Loucy (cell line): ENCODE data around the gene HGFAC.

Source experiments
- H2AFZ ChIP-seq: fragments of 200-600 bp; sonication (generic); 2 replicates; pipeline ENCODE4 v1.6.0; 2016; ENCODE audit warnings: antibody characterized with exemption, mild to moderate bottlenecking, low read length, moderate library complexity
- H3F3A ChIP-seq: fragments of 200-600 bp; 2 replicates; pipeline ENCODE4 v1.6.0; 2016; ENCODE audit warnings: antibody characterized with exemption, low read depth, mild to moderate bottlenecking
- H3K27me3 ChIP-seq: fragments of 200-600 bp; sonication (generic); 2 replicates; pipeline ENCODE4 v1.6.1; 2014; ENCODE audit warnings: low read length, mild to moderate bottlenecking; ENCODE audit not compliant: insufficient read depth, poor library complexity, severe bottlenecking
- H3K36me3 ChIP-seq: fragments of 200-600 bp; sonication (generic); 2 replicates; pipeline ENCODE4 v1.6.1; 2016; ENCODE audit warnings: low read length; ENCODE audit not compliant: insufficient read depth
- H3K4me1 ChIP-seq: fragments of 200-600 bp; sonication (generic); 2 replicates; pipeline ENCODE4 v1.5.1; 2014; ENCODE audit warnings: low read length, mild to moderate bottlenecking; ENCODE audit not compliant: insufficient read depth, poor library complexity, severe bottlenecking
- H3K4me2 ChIP-seq: fragments of 200-600 bp; sonication (generic); 2 replicates; pipeline ENCODE4 v1.6.0; 2014; ENCODE audit warnings: antibody characterized with exemption, low read length, low read depth, mild to moderate bottlenecking; ENCODE audit not compliant: poor library complexity, severe bottlenecking
- H3K4me3 ChIP-seq: fragments of 200-600 bp; sonication (generic); 2 replicates; pipeline ENCODE4 v1.5.1; 2014; ENCODE audit warnings: low read length, mild to moderate bottlenecking, mixed read lengths; ENCODE audit not compliant: poor library complexity, severe bottlenecking
- H3K79me2 ChIP-seq: fragments of 200-600 bp; sonication (generic); 2 replicates; pipeline ENCODE4 v1.6.1; 2014; ENCODE audit warnings: low read length; ENCODE audit not compliant: insufficient read depth
- H3K9ac ChIP-seq: fragments of 200-600 bp; sonication (generic); 2 replicates; pipeline ENCODE4 v1.6.0; 2014; ENCODE audit warnings: mild to moderate bottlenecking, low read depth, low read length, moderate library complexity; ENCODE audit not compliant: poor library complexity, severe bottlenecking
- H3K9me2 ChIP-seq: fragments of 200-600 bp; sonication (generic); replicated peaks from 2 replicates; pipeline ENCODE4 v1.6.1; 2016; ENCODE audit warnings: low read depth, low read length, mixed read lengths
- H3K9me3 ChIP-seq: fragments of 200-600 bp; sonication (generic); 2 replicates; pipeline ENCODE4 v1.6.1; 2014; ENCODE audit warnings: mild to moderate bottlenecking, antibody characterized with exemption, low read length, low read depth; ENCODE audit not compliant: insufficient read depth
- H4K20me1 ChIP-seq: fragments of 200-600 bp; sonication (generic); 2 replicates; pipeline ENCODE4 v1.6.0; 2014; ENCODE audit warnings: antibody characterized with exemption, low read length, mild to moderate bottlenecking; ENCODE audit not compliant: insufficient read depth, poor library complexity, severe bottlenecking
- EZH2phosphoT487 ChIP-seq: fragments of 200-600 bp; IDR thresholded peaks from 2 replicates; pipeline ENCODE4 v1.6.1; 2018; ENCODE audit warnings: antibody characterized with exemption, mild to moderate bottlenecking, moderate library complexity, borderline replicate concordance
- TF ChIP-seq, protein P1 (sequence below): fragments of 200-600 bp; sonication (generic); conservative IDR thresholded peaks from 2 replicates; pipeline ENCODE4 v1.5.1; 2014; ENCODE audit warnings: mild to moderate bottlenecking, antibody characterized with exemption, low read length

The HGFAC gene

DNA sequence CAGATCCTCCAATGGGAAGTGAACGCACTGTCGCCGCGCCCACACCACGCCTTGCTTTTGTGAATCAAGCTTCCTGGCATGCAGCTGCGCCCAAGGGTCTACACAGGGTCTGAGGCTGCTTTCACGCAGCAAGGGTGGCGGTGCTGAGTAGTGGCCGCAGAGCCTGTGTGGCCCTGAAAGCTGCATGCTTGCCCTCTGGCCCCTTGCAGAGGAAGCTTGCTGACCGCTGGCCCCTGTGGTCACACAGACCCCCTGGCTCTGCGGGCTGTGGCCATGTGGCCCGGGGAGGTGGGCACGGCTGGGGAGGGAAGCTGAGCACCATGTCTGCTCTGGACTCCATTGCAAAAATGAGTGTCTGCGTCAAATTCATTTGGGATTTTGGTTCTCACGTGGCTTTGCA lies 30.1 kb downstream of the HGFAC start:
- TF ChIP-seq, protein P1, sequence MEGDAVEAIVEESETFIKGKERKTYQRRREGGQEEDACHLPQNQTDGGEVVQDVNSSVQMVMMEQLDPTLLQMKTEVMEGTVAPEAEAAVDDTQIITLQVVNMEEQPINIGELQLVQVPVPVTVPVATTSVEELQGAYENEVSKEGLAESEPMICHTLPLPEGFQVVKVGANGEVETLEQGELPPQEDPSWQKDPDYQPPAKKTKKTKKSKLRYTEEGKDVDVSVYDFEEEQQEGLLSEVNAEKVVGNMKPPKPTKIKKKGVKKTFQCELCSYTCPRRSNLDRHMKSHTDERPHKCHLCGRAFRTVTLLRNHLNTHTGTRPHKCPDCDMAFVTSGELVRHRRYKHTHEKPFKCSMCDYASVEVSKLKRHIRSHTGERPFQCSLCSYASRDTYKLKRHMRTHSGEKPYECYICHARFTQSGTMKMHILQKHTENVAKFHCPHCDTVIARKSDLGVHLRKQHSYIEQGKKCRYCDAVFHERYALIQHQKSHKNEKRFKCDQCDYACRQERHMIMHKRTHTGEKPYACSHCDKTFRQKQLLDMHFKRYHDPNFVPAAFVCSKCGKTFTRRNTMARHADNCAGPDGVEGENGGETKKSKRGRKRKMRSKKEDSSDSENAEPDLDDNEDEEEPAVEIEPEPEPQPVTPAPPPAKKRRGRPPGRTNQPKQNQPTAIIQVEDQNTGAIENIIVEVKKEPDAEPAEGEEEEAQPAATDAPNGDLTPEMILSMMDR: no peak
- TF ChIP-seq EZH2phosphoT487: no peak
- H2AFZ ChIP-seq: no peak overlapping the region
- H3K4me3 ChIP-seq: no peak overlapping the region
- H3K9me2 ChIP-seq: no peaks in the 10 kb centered on the region
- no peaks in the 10 kb centered on the region for H3K79me2 ChIP-seq
- no peaks in the 10 kb centered on the region for H3K9me3 ChIP-seq
- no peaks in the 10 kb centered on the region for H3K4me1 ChIP-seq
- H3K9ac ChIP-seq: no peak overlapping the region
- no peak overlapping the region for H3K4me2 ChIP-seq
- H3F3A ChIP-seq: no peaks in the 10 kb centered on the region
- no peaks in the 10 kb centered on the region for H3K36me3 ChIP-seq
- no peaks in the 10 kb centered on the region for H4K20me1 ChIP-seq
- no peaks in the 10 kb centered on the region for H3K27me3 ChIP-seq

DNA sequence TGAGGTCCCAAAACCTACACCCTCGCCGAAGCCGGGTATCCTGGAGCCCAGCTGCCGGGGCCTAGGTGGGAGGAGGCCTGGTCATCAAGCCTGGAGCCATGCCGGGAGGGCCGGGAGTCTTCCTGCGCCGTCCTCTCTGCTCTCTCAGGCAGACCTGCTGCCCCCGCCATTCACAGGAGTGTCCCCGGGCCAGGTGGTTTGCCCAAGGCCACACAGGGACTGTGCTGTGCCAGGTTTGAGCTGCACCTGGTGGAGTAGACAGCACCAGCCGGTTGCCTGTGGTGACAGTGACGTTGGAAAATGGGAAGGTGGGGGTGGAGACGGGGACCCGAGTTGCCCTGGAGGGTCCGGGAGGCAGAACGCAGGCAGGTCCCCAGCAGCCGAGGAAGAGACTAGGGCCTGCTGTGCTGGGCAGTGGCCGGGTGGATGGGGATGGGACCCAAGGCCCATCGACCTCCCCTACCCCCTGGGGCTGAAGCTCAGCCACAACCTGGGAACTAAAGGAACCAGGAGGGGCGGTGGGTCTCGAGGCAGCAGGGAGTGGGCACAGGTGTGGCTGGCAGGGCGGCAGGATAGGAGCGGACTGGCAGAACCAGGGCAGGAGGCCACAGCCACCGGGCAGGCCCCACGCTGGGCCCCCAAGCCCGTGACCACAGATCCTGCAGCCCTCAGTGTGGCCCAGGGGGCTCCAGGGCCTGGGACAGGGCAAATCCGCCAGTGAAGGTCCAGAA lies 30.8 kb downstream of the HGFAC start:
- no peaks in the 10 kb centered on the region for H3K4me1 ChIP-seq
- H3K79me2 ChIP-seq: no peaks in the 10 kb centered on the region
- no peak overlapping the region for H3K4me3 ChIP-seq
- no peaks in the 10 kb centered on the region for H3F3A ChIP-seq
- H3K27me3 ChIP-seq: no peaks in the 10 kb centered on the region
- no peak for TF ChIP-seq EZH2phosphoT487
- TF ChIP-seq, protein P1: no peak
- H3K9ac ChIP-seq: no peak overlapping the region
- H3K36me3 ChIP-seq: no peaks in the 10 kb centered on the region
- no peaks in the 10 kb centered on the region for H3K9me3 ChIP-seq
- no peak overlapping the region for H2AFZ ChIP-seq
- H3K4me2 ChIP-seq: no peak overlapping the region
- no peaks in the 10 kb centered on the region for H4K20me1 ChIP-seq
- no peaks in the 10 kb centered on the region for H3K9me2 ChIP-seq

- no peak overlapping the region for H3K4me2 ChIP-seq
- no peak overlapping the region for H3K9ac ChIP-seq
- no peaks in the 10 kb centered on the region for H3K4me1 ChIP-seq
- H3K79me2 ChIP-seq: no peaks in the 10 kb centered on the region
- H3K9me2 ChIP-seq: no peaks in the 10 kb centered on the region
- H3F3A ChIP-seq: no peaks in the 10 kb centered on the region
- no peak overlapping the region for H2AFZ ChIP-seq
- no peaks in the 10 kb centered on the region for H3K36me3 ChIP-seq
- H3K27me3 ChIP-seq: no peaks in the 10 kb centered on the region
- no peaks in the 10 kb centered on the region for H3K9me3 ChIP-seq
- no peak overlapping the region for H3K4me3 ChIP-seq
- TF ChIP-seq, protein P1: no peak
- no peak for TF ChIP-seq EZH2phosphoT487
- no peaks in the 10 kb centered on the region for H4K20me1 ChIP-seq
These were observed 31.6 kb downstream of the HGFAC start for GRCh38 chr4:3473181-3473950.
